CD4-positive, alpha-beta T cell treated with Interleukin-4 for 1 hour (primary cell): ENCODE measurements around the gene BCL3.
"Not testable (repeated sequence)": the region's sequence is repeated elsewhere in the genome, so short reads cannot be mapped to it uniquely, and the experiment has no call there.

Experiments
- DNase-seq, 2 donors: peaks; one replicate each; pipeline ENCODE4 v3.0.0-alpha.2; 2020 to 2022

The BCL3 gene

GRCh38 chr19:44748426-44749254 lies at the start of gene BCL3:
BCL3 (plus strand) TSS chr19:44748708; CDS start chr19:44748791, 83 bp downstream.
- DNase-seq: peak; percentile 88 to 90

GRCh38 chr19:44700547-44700946 lies 48.0 kb upstream of the BCL3 start:
- no peak for DNase-seq

GRCh38 chr19:44701228-44701627 lies 47.3 kb upstream of the BCL3 start:
- no peak for DNase-seq

- DNase-seq: no peak
These were observed 45.8 kb upstream of the BCL3 start for GRCh38 chr19:44702551-44703176.

GRCh38 chr19:44703336-44704078 lies 45.0 kb upstream of the BCL3 start:
- DNase-seq: no peak

GRCh38 chr19:44704982-44705381 lies 43.5 kb upstream of the BCL3 start:
- no peak for DNase-seq

- DNase-seq: no peak
These were observed 43.0 kb upstream of the BCL3 start for GRCh38 chr19:44705502-44706010.

GRCh38 chr19:44706506-44707236 lies 41.8 kb upstream of the BCL3 start:
- DNase-seq: no peak

- DNase-seq: no peak
These were observed 40.7 kb upstream of the BCL3 start for GRCh38 chr19:44707794-44708193.

GRCh38 chr19:44708940-44709339 lies 39.6 kb upstream of the BCL3 start:
- DNase-seq: no peak

GRCh38 chr19:44709434-44710266 lies 38.9 kb upstream of the BCL3 start:
- not testable (repeated sequence) for DNase-seq

GRCh38 chr19:44710483-44710882 lies 38.0 kb upstream of the BCL3 start:
- no peak for DNase-seq

- DNase-seq: no peak
These were observed 35.5 kb upstream of the BCL3 start for GRCh38 chr19:44712864-44713515.

GRCh38 chr19:44714597-44715169 lies 33.8 kb upstream of the BCL3 start:
- no peak for DNase-seq

GRCh38 chr19:44717603-44718002 lies 30.9 kb upstream of the BCL3 start:
- no peak for DNase-seq

- DNase-seq: no peak
These were observed 29.9 kb upstream of the BCL3 start for GRCh38 chr19:44718441-44719261.

- DNase-seq: no peak
These were observed 29.2 kb upstream of the BCL3 start for GRCh38 chr19:44719262-44719701.

- DNase-seq: not testable (repeated sequence)
These were observed 28.1 kb upstream of the BCL3 start for GRCh38 chr19:44720396-44720795.

GRCh38 chr19:44720945-44721344 lies 27.6 kb upstream of the BCL3 start:
- no peak for DNase-seq

GRCh38 chr19:44721369-44721768 lies 27.1 kb upstream of the BCL3 start:
- DNase-seq: not testable (repeated sequence)
